ENCODE data around the gene PXK.

DNA sequence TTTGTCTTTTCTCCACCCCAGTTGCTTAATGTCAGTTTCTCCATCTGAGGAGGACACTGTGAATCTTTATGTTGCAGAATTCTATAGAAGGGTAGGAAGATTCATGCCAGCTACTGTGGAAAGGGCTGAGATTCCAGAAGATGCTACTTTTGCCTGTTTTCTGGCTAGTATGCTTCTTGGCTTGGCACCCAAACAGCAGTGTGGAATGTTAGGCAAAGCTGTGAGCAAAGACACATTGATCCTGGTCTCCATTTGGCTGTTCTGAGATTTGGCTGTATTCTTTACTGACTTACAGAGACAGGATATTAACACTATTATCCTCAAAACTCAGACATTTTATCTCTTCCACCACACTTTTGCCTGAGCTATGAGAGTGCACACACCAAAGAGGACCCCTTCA, 61.6 kb downstream of the PXK start:
- TF ChIP-seq, protein P1, sequence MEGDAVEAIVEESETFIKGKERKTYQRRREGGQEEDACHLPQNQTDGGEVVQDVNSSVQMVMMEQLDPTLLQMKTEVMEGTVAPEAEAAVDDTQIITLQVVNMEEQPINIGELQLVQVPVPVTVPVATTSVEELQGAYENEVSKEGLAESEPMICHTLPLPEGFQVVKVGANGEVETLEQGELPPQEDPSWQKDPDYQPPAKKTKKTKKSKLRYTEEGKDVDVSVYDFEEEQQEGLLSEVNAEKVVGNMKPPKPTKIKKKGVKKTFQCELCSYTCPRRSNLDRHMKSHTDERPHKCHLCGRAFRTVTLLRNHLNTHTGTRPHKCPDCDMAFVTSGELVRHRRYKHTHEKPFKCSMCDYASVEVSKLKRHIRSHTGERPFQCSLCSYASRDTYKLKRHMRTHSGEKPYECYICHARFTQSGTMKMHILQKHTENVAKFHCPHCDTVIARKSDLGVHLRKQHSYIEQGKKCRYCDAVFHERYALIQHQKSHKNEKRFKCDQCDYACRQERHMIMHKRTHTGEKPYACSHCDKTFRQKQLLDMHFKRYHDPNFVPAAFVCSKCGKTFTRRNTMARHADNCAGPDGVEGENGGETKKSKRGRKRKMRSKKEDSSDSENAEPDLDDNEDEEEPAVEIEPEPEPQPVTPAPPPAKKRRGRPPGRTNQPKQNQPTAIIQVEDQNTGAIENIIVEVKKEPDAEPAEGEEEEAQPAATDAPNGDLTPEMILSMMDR (optimal IDR thresholded peaks at IDR 0.05 in 1 of 3, IDR thresholded peaks at IDR 0.05 in 1 of 3, conservative IDR thresholded peaks at IDR 0.05 in 1 of 3; ENCODE audit: extremely low read depth in 1 of 3, insufficient read depth in 2 of 3, low read length in 3 of 3): no peak
- TF ChIP-seq EZH2 (IDR thresholded peaks at IDR 0.05; ENCODE audit: low read length): no peak

All from keratinocyte (primary cell).